GM12875 (cell line): Measurements from ENCODE around the gene RAB4A.

Experiments used
- H3K4me3 ChIP-seq: one replicate; pipeline ENCODE4 v1.5.1; 2011; ENCODE audit warnings: low read depth, low read length, control low read depth
- CTCF ChIP-seq: IDR thresholded peaks from 2 replicates; pipeline ENCODE4 v1.5.1; 2011; ENCODE audit warnings: low read depth, mild to moderate bottlenecking, control low read depth, inconsistent platforms, low read length, moderate library complexity, borderline replicate concordance; ENCODE audit not compliant: insufficient read depth

RAB4A gene

GRCh38 chr1:229309684-229310083 is 38.8 kb downstream of the RAB4A start:
- TF ChIP-seq CTCF, result no peak

GRCh38 chr1:229310833-229311232 is 39.9 kb downstream of the RAB4A start:
- no peak for TF ChIP-seq CTCF
- no peak overlapping the region for H3K4me3 ChIP-seq

More at GRCh38 chr1:229309684-229310083, 38.8 kb downstream of the RAB4A start:
- H3K4me3 ChIP-seq, result no peak overlapping the region

- no peak overlapping the region for H3K4me3 ChIP-seq
Measured at GRCh38 chr1:229316166-229316565, 45.3 kb downstream of the RAB4A start.

GRCh38 chr1:229318056-229318455 is 47.1 kb downstream of the RAB4A start:
- no peak for TF ChIP-seq CTCF

More at GRCh38 chr1:229316166-229316565, 45.3 kb downstream of the RAB4A start:
- TF ChIP-seq CTCF, result no peak

GRCh38 chr1:229319487-229319886 is 48.6 kb downstream of the RAB4A start:
- no peak overlapping the region for H3K4me3 ChIP-seq
- TF ChIP-seq CTCF, result no peak

More at GRCh38 chr1:229318056-229318455, 47.1 kb downstream of the RAB4A start:
- H3K4me3 ChIP-seq, result no peak overlapping the region

GRCh38 chr1:229323201-229323600 is 52.3 kb downstream of the RAB4A start:
- TF ChIP-seq CTCF, result no peak
- no peak overlapping the region for H3K4me3 ChIP-seq

- no peak overlapping the region for H3K4me3 ChIP-seq
- no peak for TF ChIP-seq CTCF
Measured at GRCh38 chr1:229323885-229324553, 53.1 kb downstream of the RAB4A start.
